Measurements from ENCODE around the gene GPC6.
A peak's percentile ranks its signal among the peaks of the same experiment; 100 is the strongest.

The GPC6 gene

DNA sequence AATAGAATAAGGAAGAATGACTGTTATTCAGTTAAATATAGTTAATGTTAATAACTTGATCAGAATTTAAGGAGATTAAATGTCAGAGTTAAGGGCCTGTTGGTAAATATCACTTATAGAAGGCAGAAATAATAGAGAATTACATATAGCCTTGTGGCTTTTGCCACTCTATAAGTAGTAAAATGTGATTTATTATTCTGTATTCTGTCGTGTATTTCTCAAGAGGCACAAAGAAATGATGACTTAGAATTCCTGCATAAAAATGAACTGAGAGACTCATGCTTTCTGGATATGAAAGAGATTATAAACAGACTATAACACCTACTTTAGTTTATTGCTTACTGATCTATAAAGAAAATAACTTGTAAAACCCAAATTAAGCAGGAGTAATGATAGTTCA is 40.1 kb downstream of the GPC6 start:
- H4K20me1 ChIP-seq (ENCODE audit: insufficient read depth, low read length) = no peaks in the 10 kb centered on the region
- TF ChIP-seq, protein P1, sequence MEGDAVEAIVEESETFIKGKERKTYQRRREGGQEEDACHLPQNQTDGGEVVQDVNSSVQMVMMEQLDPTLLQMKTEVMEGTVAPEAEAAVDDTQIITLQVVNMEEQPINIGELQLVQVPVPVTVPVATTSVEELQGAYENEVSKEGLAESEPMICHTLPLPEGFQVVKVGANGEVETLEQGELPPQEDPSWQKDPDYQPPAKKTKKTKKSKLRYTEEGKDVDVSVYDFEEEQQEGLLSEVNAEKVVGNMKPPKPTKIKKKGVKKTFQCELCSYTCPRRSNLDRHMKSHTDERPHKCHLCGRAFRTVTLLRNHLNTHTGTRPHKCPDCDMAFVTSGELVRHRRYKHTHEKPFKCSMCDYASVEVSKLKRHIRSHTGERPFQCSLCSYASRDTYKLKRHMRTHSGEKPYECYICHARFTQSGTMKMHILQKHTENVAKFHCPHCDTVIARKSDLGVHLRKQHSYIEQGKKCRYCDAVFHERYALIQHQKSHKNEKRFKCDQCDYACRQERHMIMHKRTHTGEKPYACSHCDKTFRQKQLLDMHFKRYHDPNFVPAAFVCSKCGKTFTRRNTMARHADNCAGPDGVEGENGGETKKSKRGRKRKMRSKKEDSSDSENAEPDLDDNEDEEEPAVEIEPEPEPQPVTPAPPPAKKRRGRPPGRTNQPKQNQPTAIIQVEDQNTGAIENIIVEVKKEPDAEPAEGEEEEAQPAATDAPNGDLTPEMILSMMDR (IDR thresholded peaks at IDR 0.05; ENCODE audit: low read depth, low read length) = no peak
- TF ChIP-seq EZH2phosphoT487 (IDR thresholded peaks at IDR 0.05; ENCODE audit: low read depth) = no peak
- no peak overlapping the region for H3K4me3 ChIP-seq (ENCODE audit: low read length)
- no peaks in the 10 kb centered on the region for H3K79me2 ChIP-seq (ENCODE audit: low read length)
- no peaks in the 10 kb centered on the region for H3K36me3 ChIP-seq (replicated peaks; ENCODE audit: low read depth, low read length)
- no peak overlapping the region for H3K27ac ChIP-seq (ENCODE audit: low read length)
- no peaks in the 10 kb centered on the region for H3K9me3 ChIP-seq (ENCODE audit: insufficient read depth, low read length)
- H2AFZ ChIP-seq (ENCODE audit: low read depth, low read length) = no peak overlapping the region
- peaks cover 21% of the 10 kb centered on the region for H3K4me1 ChIP-seq (ENCODE audit: low read length)
- no peak overlapping the region for H3K4me2 ChIP-seq (ENCODE audit: low read length)
- H3K27me3 ChIP-seq (ENCODE audit: low read depth, low read length) = no peaks in the 10 kb centered on the region
- H3K9ac ChIP-seq (ENCODE audit: low read length) = no peak overlapping the region

DNA sequence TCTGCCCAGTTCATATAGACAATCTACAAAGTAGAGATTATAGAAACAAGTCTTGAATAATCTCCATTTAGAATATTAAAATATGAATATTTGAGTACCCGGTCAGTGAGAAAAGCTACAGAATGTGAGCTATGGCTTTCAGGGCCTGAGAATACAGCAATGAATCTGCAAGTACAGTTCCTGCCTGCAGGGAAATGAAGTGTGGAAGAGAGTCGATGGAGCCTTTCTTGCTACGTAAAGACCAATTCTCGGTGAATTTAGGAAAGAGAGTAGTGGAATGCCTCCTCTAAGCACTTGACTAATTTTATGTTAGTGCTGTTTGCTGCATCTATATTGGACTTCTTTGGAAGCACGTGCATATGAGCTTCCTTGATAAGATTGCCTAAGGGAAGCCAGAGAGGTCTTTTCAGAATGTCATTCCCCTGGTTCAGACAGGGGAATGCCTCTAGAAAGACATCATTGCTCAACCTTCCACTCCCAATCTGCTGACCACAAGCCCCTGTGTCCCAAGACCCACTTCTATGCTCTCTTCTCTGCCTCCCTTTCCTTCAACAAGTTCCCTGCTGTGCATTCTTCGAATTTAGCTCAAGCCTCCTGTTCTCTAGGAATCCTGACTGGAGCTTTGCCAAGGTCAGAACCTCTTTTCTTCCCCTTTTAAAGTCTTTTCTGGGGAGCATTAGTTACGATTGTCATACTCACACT is 41.9 kb downstream of the GPC6 start:
- no peak for TF ChIP-seq EZH2phosphoT487 (IDR thresholded peaks at IDR 0.05; ENCODE audit: low read depth)
- TF ChIP-seq, protein P1 (IDR thresholded peaks at IDR 0.05; ENCODE audit: low read depth, low read length) = no peak
- no peak overlapping the region for H3K27ac ChIP-seq (ENCODE audit: low read length)
- H2AFZ ChIP-seq (ENCODE audit: low read depth, low read length) = no peak overlapping the region
- H3K4me1 ChIP-seq (ENCODE audit: low read length) = peaks cover 21% of the 10 kb centered on the region
- H3K4me3 ChIP-seq (ENCODE audit: low read length) = no peak overlapping the region
- H3K4me2 ChIP-seq (ENCODE audit: low read length) = no peak overlapping the region
- no peaks in the 10 kb centered on the region for H3K79me2 ChIP-seq (ENCODE audit: low read length)
- no peaks in the 10 kb centered on the region for H3K36me3 ChIP-seq (replicated peaks; ENCODE audit: low read depth, low read length)
- H4K20me1 ChIP-seq (ENCODE audit: insufficient read depth, low read length) = no peaks in the 10 kb centered on the region
- no peaks in the 10 kb centered on the region for H3K27me3 ChIP-seq (ENCODE audit: low read depth, low read length)
- no peak overlapping the region for H3K9ac ChIP-seq (ENCODE audit: low read length)
- no peaks in the 10 kb centered on the region for H3K9me3 ChIP-seq (ENCODE audit: insufficient read depth, low read length)

DNA sequence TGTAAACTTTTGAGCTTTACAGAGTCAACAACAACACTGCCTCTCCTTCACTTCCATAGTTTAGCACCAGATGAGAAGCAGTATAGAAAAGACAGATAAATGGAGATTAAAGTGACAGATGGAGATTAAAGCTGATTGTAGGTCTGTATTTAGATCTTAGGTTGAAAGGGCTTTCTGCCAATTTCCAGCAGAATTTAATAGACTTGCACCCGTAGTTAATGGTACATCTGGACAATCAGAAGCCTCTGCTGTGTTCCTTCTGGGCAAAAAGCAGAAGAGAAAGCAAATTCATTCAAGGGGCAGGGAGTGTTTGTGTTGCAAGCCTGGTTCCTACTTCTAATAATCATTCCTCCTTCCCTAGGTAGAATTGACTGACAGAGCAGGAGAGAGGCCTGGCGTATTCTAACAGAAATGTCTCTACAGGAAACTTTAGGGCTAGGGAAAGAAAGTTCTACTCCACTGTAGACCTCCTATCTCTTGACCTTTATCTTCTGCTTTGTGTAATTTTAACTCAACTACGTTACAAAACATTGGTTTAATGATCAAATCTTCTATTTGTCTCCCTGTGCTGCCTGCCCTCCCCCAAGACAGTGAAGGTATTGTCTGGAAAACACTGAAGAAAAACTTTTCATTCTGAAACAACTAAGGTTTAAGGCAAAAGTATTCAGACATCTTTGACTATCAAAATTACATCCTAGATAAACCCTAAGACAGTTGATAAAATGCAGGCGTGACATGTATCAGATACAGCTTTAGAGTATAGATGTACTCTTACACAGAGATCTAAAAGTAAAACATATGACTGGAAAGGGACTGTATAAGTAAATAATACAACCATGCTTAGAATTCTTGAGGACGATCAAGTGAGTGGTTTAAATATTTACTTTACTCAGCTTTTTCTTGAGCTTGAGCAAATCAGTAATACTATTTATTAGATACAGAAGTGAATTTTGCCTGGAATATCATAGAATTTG is 44.4 kb downstream of the GPC6 start:
- no peak overlapping the region for H3K27ac ChIP-seq (ENCODE audit: low read length)
- no peak for TF ChIP-seq EZH2phosphoT487 (IDR thresholded peaks at IDR 0.05; ENCODE audit: low read depth)
- TF ChIP-seq, protein P1 (IDR thresholded peaks at IDR 0.05; ENCODE audit: low read depth, low read length) = no peak
- H2AFZ ChIP-seq (ENCODE audit: low read depth, low read length) = no peak overlapping the region
- H3K79me2 ChIP-seq (ENCODE audit: low read length) = no peaks in the 10 kb centered on the region
- H3K36me3 ChIP-seq (replicated peaks; ENCODE audit: low read depth, low read length) = no peaks in the 10 kb centered on the region
- no peaks in the 10 kb centered on the region for H3K9me3 ChIP-seq (ENCODE audit: insufficient read depth, low read length)
- no peak overlapping the region for H3K4me3 ChIP-seq (ENCODE audit: low read length)
- H3K4me1 ChIP-seq (ENCODE audit: low read length) = peaks cover 21% of the 10 kb centered on the region
- peak overlapping the region; percentile 23 for H3K4me2 ChIP-seq (ENCODE audit: low read length)
- no peaks in the 10 kb centered on the region for H4K20me1 ChIP-seq (ENCODE audit: insufficient read depth, low read length)
- H3K9ac ChIP-seq (ENCODE audit: low read length) = no peak overlapping the region
- H3K27me3 ChIP-seq (ENCODE audit: low read depth, low read length) = no peaks in the 10 kb centered on the region

- H3K27ac ChIP-seq (ENCODE audit: low read length) = no peak overlapping the region
- H3K9ac ChIP-seq (ENCODE audit: low read length) = no peak overlapping the region
These were observed 53.4 kb downstream of the GPC6 start for GRCh38 chr13:93279982-93280381.

More at GRCh38 chr13:93279982-93280381, 53.4 kb downstream of the GPC6 start:
- TF ChIP-seq, protein P1 (IDR thresholded peaks at IDR 0.05; ENCODE audit: low read depth, low read length) = no peak
- no peak for TF ChIP-seq EZH2phosphoT487 (IDR thresholded peaks at IDR 0.05; ENCODE audit: low read depth)
- Histone ChIP-seq H3K4me3 (ENCODE audit: low read length) (no peak overlapping the region), H3K9me3 (ENCODE audit: insufficient read depth, low read length) (no peaks in the 10 kb centered on the region), H4K20me1 (ENCODE audit: insufficient read depth, low read length) (no peaks in the 10 kb centered on the region), H3K4me2 (ENCODE audit: low read length) (no peak overlapping the region), H3K36me3 (replicated peaks; ENCODE audit: low read depth, low read length) (no peaks in the 10 kb centered on the region), H3K27me3 (ENCODE audit: low read depth, low read length) (no peaks in the 10 kb centered on the region), H3K79me2 (ENCODE audit: low read length) (no peaks in the 10 kb centered on the region), H2AFZ (ENCODE audit: low read depth, low read length) (no peak overlapping the region), H3K4me1 (ENCODE audit: low read length) (peaks cover 9% of the 10 kb centered on the region)
